Measurements from ENCODE around the gene APBB2.
"Not testable (repeated sequence)": the region's sequence is repeated elsewhere in the genome, so short reads cannot be mapped to it uniquely, and the experiment has no call there.

Gene APBB2

DNA sequence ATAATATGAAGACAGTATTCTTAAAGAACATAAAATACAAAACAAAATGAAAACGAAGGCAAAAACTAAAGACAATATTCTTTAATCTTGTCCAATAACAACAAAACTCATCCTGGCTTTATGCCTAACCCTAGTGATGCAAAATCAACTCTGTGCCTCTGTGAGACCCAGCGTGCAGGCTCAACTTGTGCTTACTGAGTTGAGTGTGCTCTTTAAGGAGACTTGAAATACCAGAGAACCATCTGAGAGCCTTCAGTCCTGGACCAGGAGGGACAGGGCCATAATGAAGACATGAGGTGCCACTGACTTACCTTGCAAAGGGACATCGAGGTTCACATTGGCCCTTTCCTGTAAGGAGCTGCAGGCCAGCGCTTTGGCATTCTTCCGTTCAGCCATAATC lies 387.5 kb downstream of the APBB2 start:
- no peak for DNase-seq (ENCODE audit: low read depth, low spot score)

DNA sequence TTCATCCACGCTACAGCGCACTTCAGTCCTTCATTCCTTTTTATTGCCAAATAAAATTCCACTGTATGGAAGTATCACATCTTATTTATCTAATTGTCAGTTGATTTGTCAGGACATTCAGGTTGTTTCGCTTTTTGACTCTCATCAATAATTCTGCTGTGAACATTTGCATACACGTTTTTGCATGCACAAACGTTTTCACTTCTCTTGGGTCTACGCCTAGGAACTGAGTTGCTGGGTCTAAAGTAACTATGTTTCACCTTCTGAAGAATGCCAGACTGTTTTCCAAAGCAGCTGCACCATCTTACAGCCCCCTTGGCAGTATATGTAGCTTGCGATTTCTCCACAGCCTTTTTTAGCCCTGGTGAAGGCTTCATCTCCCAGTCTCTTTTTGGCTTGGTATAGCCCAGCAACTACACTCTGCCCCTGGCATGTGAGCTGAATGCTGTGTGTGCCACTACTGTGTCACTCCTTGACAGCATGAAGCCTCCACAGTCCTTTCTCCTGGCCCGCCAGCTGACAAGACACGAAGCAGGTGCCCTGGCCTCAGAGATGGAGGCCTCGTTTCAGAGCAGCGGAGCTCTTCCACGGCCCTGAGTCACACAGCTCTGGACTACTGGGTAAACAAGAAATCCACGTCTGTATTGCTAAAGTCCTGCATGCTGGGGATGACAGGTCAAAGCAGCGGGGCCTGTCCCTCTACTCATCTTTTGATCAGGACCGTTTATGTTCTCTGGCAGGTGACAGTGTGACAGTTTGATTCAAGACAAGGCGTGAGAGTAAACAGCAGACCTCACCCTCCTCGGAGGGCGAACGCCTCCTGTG lies 389.1 kb downstream of the APBB2 start:
- no peak for DNase-seq (ENCODE audit: low read depth, low spot score)

DNA sequence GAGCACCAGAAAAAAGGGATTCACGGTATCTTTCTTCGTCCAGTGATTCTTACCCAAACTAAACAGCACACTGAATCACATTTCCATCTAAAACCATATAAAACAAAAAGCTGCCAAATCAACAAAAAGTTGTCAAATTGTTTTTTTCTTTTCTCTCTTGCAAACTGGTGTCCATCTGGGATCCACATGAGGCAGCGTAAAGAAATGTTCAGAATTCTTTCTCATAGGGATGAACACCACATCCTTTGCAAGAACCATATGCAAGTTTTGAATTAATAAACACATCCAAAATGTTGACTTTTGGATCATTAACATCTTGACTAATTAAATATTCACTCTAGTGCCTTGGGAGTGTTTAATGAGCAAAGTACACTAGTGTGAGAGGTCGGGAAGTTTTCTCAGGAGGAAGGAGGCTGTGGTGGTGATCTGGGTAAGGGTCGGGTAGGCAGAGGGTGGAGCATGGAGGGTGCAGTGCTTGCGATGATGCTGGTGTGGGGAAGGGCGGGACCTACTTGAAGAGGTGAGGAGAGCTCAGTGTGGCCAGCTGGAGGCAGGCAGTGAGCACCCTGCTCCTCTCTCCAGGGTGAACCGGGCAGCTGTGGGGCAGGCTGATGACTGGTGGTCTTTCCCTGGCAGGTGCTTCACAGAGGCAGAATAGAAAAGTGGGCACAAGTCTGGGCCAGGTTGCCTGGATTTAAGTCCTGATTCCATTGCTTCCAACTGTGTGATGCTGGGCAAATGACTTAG lies 391.7 kb downstream of the APBB2 start:
- DNase-seq (ENCODE audit: low read depth, low spot score) = no peak

DNA sequence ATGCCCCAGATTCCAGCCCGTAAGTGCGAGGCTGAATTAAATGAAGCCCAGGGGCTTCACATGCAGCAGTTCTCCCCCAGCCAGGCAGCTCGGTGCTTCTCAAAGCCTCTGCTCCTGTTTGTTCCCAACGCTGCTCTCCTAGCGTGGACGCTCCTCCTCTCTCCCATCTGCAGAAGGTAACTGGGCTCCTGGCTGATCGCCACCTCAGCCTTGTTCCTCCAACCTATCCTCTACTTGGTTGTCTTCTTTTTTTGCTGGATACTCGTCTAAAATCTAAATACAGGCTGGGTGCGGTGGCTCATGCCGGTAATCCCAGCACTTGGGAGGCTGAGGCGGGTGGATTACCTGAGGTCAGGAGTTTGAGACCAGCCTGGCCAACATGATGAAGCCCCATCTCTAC lies 394.2 kb downstream of the APBB2 start:
- DNase-seq (ENCODE audit: low read depth, low spot score) = no peak

DNA sequence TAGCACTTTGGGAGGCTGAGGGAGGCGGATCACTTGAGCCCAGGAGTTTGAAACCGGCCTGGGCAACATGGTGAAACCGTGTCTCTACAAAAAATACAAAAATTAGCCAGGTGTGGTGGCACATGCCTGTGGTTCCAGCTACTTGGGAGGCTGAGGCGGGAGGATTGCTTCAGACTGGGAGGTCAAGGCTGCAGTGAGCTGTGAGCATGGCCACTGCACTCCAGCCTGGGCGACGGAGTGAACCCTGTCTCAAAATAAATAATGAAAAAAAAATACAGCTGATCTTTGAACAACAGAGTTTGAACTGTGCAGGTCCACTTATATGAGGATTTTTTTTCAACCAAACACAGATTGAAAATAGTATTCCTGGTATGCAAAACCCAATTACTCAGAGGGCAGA lies 397.2 kb downstream of the APBB2 start:
- not testable (repeated sequence) for DNase-seq (ENCODE audit: low read depth, low spot score)

DNA sequence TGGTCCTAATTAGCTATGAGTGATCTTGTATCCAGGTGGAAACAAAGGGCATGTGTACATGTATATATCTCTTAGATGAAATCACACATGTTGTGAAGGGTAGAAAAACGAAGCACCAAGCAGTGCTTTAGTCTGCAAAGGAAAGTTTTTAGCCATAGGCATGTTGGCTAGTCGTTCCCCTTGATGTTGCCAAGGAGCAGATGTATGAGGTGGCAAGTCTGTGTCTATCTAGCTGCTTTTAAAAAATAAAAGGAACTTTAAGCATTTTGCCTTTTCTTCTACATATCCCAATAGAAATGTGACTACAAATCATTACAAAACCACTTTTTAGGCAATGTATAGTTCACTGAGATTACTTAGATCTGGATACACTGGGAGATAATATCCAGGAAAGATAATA lies 401.5 kb downstream of the APBB2 start:
- no peak for DNase-seq (ENCODE audit: low read depth, low spot score)

GRCh38 chr4:40812386-40812785 lies 402.0 kb downstream of the APBB2 start:
- DNase-seq (ENCODE audit: low read depth, low spot score) = no peak

GRCh38 chr4:40811956-40812355 lies 402.4 kb downstream of the APBB2 start:
- DNase-seq (ENCODE audit: low read depth, low spot score) = no peak

- DNase-seq (ENCODE audit: low read depth, low spot score) = no peak
These were observed 405.4 kb downstream of the APBB2 start for GRCh38 chr4:40808926-40809457.

GRCh38 chr4:40804598-40804997 lies 409.7 kb downstream of the APBB2 start:
- no peak for DNase-seq (ENCODE audit: low read depth, low spot score)

- DNase-seq (ENCODE audit: low read depth, low spot score) = no peak
These were observed 414.3 kb downstream of the APBB2 start for GRCh38 chr4:40800064-40800463.

DNA sequence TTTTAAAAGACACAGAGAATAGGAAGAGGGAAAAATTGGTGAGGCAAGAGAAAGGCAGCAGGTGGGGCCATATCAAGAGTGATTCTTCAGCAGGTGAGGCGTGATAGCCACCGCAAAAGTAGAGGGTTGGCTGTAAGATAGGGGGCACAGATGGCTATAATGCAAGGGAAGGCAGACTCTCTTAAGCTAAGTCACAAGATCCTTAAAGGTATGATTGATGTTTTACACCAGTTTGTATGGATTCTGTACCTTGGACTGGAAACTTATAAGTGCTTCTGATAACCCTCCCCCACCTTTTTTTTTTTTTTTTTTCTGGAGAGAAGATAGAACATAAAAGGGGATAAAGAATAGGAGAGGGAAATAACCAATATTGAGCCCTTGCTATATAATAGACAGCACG lies 424.6 kb downstream of the APBB2 start:
- no peak for DNase-seq (ENCODE audit: low read depth, low spot score)

- no peak for DNase-seq (ENCODE audit: low read depth, low spot score)
These were observed 425.3 kb downstream of the APBB2 start for GRCh38 chr4:40789031-40789430.

- no peak for DNase-seq (ENCODE audit: low read depth, low spot score)
These were observed 426.0 kb downstream of the APBB2 start for GRCh38 chr4:40788331-40788730.

DNA sequence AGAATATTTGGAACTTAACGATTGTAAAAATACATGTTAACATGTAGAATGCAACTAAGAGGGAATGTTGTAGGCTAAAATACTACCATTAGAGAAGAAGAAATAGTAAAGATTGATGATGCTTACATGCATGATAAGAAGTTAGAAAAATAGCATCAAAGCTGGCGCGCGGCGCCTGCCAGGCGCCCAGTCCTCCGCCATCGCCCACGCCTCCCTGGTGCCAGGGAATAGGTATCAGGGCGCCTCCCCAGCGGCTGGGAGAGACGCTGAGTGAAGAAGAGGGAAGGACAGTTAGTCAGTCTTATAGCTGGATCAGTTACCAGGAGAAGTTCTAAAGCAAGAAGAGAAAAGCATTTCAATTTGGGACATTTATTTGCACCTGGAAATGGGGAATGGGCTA lies 428.6 kb downstream of the APBB2 start:
- DNase-seq (ENCODE audit: low read depth, low spot score) = no peak

GRCh38 chr4:40782876-40783275 lies 431.5 kb downstream of the APBB2 start:
- DNase-seq (ENCODE audit: low read depth, low spot score) = no peak

DNA sequence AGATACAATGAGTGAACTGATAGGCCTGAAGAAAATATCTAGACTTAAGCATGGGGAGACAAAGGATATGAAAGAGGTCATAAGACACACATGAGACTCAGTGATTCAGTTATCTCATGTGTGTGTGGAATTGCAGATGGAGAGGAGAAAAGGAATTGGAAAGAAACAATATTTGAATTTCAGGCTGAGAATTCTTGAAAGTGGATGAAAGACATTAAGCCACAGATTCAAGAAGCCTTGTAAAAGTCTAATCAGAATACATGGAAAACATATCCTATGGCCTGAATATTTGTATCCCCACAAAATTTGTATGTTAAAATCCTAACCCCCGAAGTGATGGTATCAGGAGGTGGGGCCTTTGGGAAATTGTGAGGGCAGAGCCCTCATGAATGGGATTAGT lies 436.3 kb downstream of the APBB2 start:
- no peak for DNase-seq (ENCODE audit: low read depth, low spot score)

DNA sequence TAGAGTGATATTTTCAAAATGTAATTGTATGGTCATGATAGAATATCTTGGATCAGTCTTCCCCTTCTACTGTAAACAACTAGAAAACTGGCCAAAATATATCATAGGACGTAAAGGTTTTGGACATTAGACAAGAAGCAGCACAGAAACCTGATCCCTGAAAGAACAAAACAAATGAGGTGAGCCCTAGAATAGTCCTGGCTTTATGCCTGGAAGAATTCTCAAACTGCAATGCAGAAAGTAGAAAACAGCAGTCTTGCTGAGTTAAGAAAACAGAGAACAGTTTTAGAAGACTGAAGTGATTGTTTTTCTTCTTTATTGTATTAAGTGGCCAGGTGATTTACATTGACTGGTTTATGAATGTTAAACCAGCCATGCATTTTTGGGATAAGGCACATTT lies 445.1 kb downstream of the APBB2 start:
- DNase-seq (ENCODE audit: low read depth, low spot score) = no peak

DNA sequence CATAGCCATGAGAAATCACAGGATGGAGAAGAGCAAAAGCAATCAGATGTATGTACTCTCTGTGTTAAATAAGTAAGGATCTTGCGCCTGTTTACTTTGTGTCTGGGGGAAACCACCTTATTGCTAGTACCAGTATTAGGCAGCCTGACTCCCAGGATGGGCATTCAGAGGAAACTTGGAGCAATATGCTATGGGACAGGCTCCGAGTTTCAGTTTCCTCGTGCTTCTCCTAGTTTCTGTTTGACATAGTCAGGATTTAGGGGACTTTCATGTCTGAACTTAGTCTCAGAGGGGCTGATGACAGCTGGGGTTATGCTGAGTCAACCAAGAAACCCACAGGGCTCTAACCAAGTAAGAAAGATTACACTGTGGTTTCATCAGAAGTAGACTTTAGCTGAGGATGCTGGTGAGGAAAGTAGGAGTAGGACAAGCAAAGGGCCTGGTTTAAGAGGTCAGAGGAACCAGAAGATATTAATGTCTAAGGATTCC lies 451.1 kb downstream of the APBB2 start:
- no peak for DNase-seq (ENCODE audit: low read depth, low spot score)
